Inflammatory macrophage treated with lipopolysaccharide for 1 hour (primary cell): ENCODE results near the gene DEGS2.

ENCODE experiments used
- DNase-seq, 2 donors: peaks; one replicate each; pipeline ENCODE4 v3.0.0-alpha.2; 2020 to 2022

The DEGS2 gene

GRCh38 chr14:100109594-100109955 lies 49.9 kb downstream of the DEGS2 start:
- no peak for DNase-seq

GRCh38 chr14:100108840-100109593 lies 50.4 kb downstream of the DEGS2 start:
- DNase-seq: no peak

GRCh38 chr14:100108042-100108825 lies 51.2 kb downstream of the DEGS2 start:
- peak; percentile 56 to 79 for DNase-seq

- DNase-seq: peak; percentile 55 to 92
Observed at GRCh38 chr14:100107236-100107635, 52.2 kb downstream of the DEGS2 start.

- DNase-seq: peak; percentile 84 to 97
Observed at GRCh38 chr14:100106250-100107112, 53.0 kb downstream of the DEGS2 start.

GRCh38 chr14:100105357-100106169 lies 53.9 kb downstream of the DEGS2 start:
- DNase-seq: peak in 1 of 2 donors; percentile 21

GRCh38 chr14:100104523-100105300 lies 54.7 kb downstream of the DEGS2 start:
- no peak for DNase-seq

- DNase-seq: no peak
Observed at GRCh38 chr14:100104006-100104352, 55.5 kb downstream of the DEGS2 start.

- DNase-seq: no peak
Observed at GRCh38 chr14:100103250-100104005, 56.0 kb downstream of the DEGS2 start.

GRCh38 chr14:100102156-100102785 lies 57.2 kb downstream of the DEGS2 start:
- DNase-seq: no peak

- peak in 1 of 2 donors; percentile 33 for DNase-seq
Observed at GRCh38 chr14:100100032-100100703, 59.3 kb downstream of the DEGS2 start.

GRCh38 chr14:100098171-100098570 lies 61.3 kb downstream of the DEGS2 start:
- no peak for DNase-seq

GRCh38 chr14:100096656-100097055 lies 62.8 kb downstream of the DEGS2 start:
- DNase-seq: no peak
